Urinary bladder (tissue), 4 donors: Measurements from ENCODE around the gene HECTD4. TPM values are rescaled to one million over a fixed set of nuclear protein-coding genes. Genes with fewer than 3 reads are reported as not detected.

Experiments
- DNase-seq: peaks from one replicate; pipeline ENCODE4 v3.0.0-alpha.2; 2015; ENCODE audit errors: extremely low spot score
- H3K27ac ChIP-seq: one replicate; pipeline ENCODE4 v1.5.1; 2013; ENCODE audit warnings: low read depth, mild to moderate bottlenecking, moderate library complexity
- H3K36me3 ChIP-seq: one replicate; pipeline ENCODE4 v1.6.1; 2013; ENCODE audit warnings: mild to moderate bottlenecking, moderate library complexity; ENCODE audit not compliant: insufficient read depth
- H3K4me1 ChIP-seq: one replicate; pipeline ENCODE4 v1.6.1; 2013; ENCODE audit warnings: mild to moderate bottlenecking, moderate library complexity; ENCODE audit not compliant: insufficient read depth
- H3K4me3 ChIP-seq: one replicate; pipeline ENCODE4 v1.5.1; 2013; ENCODE audit warnings: low read depth, low read length
- WGBS: extraction: QIAGEN DNeasy Blood & Tissue Kit; methylation state at CpG from one replicate; pipeline ENCODE4 v1.1.7; 2013; 5-methylcytosine and 5-hydroxymethylcytosine counted together
- polyA plus RNA-seq: library from polyadenylated mRNA; stranded (reverse); fragments of 200-250 nt; gene quantifications from one replicate; pipeline ENCODE4 v1.2.3, GENCODE V29; 2013
- total RNA-seq: library from RNA; depleted of rRNA; stranded (reverse); fragments of >200 nt; gene quantifications from one replicate; pipeline ENCODE4 v1.2.3, GENCODE V29; 2014
- donor health status: healthy with polysubstance abuse.
- donor health status: healthy.

The HECTD4 gene
- total and polyA plus RNA-seq, 2 donors = 8.6 to 87.2 TPM

DNA sequence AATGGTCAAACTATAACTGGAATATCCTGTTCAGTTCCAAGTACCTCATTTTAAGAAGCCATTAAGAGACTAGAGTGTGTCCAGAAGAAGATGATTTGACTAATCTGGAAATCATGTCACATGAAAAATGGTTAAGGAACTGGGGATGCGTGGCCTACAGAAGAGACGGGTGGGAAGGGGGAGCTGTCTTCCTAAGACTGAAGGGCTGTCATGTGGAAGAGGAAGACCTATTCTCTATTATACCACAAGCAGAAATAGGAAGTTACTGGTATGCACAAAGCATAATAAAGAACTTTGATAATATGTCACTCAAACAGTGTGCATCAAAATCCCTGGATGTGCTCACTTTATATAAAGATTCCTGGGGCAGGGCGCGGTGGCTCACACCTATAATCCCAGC lies 50.3 kb downstream of the HECTD4 start:
- Histone ChIP-seq H3K4me1 (no peaks in the 10 kb centered on the region), H3K27ac (no peak overlapping the region), H3K36me3 (no peaks in the 10 kb centered on the region), H3K4me3 (no peak overlapping the region)
- DNase-seq = no peak
- WGBS = 91% methylated on average over 4 of the region's 4 CpGs

GRCh38 chr12:112330706-112331105 lies 51.5 kb downstream of the HECTD4 start:
- Histone ChIP-seq H3K4me3 (no peak overlapping the region), H3K4me1 (no peaks in the 10 kb centered on the region), H3K36me3 (no peaks in the 10 kb centered on the region), H3K27ac (no peak overlapping the region)
- no peak for DNase-seq
- WGBS = 65% methylated on average over 4 of the region's 4 CpGs

GRCh38 chr12:112328456-112329124 lies 53.6 kb downstream of the HECTD4 start:
- no peak for DNase-seq
- 48% methylated on average over 3 of the region's 3 CpGs for WGBS
- H3K27ac ChIP-seq = no peak overlapping the region
- no peaks in the 10 kb centered on the region for H3K4me1 ChIP-seq
- no peaks in the 10 kb centered on the region for H3K36me3 ChIP-seq
- H3K4me3 ChIP-seq = no peak overlapping the region

DNA sequence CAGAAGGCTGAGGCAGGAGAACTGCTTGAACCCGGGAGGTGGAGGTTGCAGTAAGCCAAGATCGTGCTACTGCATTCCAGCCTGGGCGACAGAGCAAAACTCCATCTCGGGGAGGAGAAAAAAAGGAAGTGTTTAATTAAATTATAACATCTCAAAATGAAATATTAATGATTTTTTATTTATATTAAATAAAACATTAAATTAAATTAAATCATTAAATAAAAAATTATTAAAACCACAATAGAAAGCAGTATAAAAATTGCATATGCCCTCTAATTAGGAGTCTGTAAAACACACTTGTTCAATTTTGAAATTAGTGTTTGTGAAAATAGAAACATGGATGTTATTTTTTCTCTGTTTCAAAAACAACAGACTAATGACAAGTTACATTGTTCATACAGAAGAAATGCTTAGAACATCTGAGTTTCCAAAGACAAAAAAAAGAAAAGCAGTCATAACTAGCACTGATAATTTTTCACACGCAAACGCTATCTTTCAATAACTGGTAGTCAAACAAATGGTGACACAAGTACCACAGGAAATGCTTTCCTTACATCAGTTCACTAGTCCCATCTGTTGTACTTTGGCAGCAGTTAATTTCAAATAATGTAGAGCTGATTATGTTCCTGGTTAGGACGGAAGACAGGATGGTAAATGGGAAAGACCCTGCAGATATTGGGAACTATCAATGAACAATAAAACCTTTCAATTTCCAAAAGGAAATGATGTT lies 54.9 kb downstream of the HECTD4 start:
- Histone ChIP-seq H3K4me3 (no peak overlapping the region), H3K4me1 (no peaks in the 10 kb centered on the region), H3K27ac (no peak overlapping the region), H3K36me3 (no peaks in the 10 kb centered on the region)
- 82% methylated on average over 7 of the region's 7 CpGs for WGBS
- DNase-seq = no peak

GRCh38 chr12:112325622-112326207 lies 56.5 kb downstream of the HECTD4 start:
- Histone ChIP-seq H3K27ac (no peak overlapping the region), H3K4me3 (no peak overlapping the region), H3K4me1 (no peaks in the 10 kb centered on the region), H3K36me3 (no peaks in the 10 kb centered on the region)
- WGBS = 90% methylated on average over 7 of the region's 7 CpGs
- no peak for DNase-seq

DNA sequence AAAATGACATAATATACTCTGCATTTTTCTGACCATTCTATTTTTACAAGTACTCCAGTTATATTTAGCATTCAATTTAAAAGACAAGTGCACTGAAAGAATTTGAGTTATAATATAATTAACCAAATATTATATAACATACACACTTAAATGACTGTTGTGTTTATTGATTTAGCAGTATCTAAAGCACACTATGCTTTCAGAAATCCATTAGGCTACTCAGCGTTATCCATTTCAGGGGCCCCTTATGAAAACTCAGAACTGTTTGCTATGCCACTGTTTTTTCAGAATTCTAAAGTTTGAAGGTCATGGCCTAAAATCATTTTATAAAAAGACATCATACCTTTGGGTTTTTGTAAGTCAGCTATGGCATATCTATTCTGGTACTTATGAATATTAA lies 57.1 kb downstream of the HECTD4 start:
- H3K27ac ChIP-seq = no peak overlapping the region
- H3K4me1 ChIP-seq = no peaks in the 10 kb centered on the region
- H3K36me3 ChIP-seq = no peaks in the 10 kb centered on the region
- DNase-seq = no peak
- no peak overlapping the region for H3K4me3 ChIP-seq
- 89% methylated on average over 1 of the region's 1 CpG for WGBS

GRCh38 chr12:112322882-112323547 lies 59.2 kb downstream of the HECTD4 start:
- H3K4me1 ChIP-seq = no peaks in the 10 kb centered on the region

GRCh38 chr12:112322441-112322840 lies 59.8 kb downstream of the HECTD4 start:
- no peak overlapping the region for H3K4me3 ChIP-seq
- 73% methylated on average over 2 of the region's 2 CpGs for WGBS
- H3K27ac ChIP-seq = no peak overlapping the region
- H3K4me1 ChIP-seq = no peaks in the 10 kb centered on the region
- no peak for DNase-seq
- no peaks in the 10 kb centered on the region for H3K36me3 ChIP-seq

More at GRCh38 chr12:112322882-112323547, 59.2 kb downstream of the HECTD4 start:
- WGBS = 81% methylated on average over 4 of the region's 4 CpGs
- Histone ChIP-seq H3K27ac (no peak overlapping the region), H3K4me3 (no peak overlapping the region), H3K36me3 (no peaks in the 10 kb centered on the region)
- no peak for DNase-seq

DNA sequence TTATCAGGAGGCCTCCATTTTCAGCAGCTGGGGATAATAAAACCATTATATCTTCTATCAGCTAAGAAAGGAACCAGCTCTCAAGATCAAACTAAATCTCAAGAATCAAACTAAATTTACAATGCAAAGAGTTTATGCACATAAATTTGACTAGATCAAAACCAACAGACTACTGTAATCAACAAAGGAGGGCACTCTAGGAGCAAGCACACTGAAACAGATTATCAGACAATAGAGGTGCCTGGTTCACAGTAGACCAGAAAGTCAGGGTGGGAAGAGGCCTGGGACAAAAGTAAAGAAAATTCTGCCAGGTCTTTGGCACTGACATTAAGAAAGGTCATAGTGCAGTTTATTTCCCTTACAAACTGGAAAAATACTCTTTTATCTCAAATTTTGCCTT lies 61.0 kb downstream of the HECTD4 start:
- Histone ChIP-seq H3K27ac (no peak overlapping the region), H3K36me3 (no peaks in the 10 kb centered on the region), H3K4me3 (no peak overlapping the region), H3K4me1 (no peaks in the 10 kb centered on the region)
- DNase-seq = no peak

- Histone ChIP-seq H3K27ac (no peak overlapping the region), H3K36me3 (no peaks in the 10 kb centered on the region), H3K4me1 (peaks cover 1% of the 10 kb centered on the region), H3K4me3 (no peak overlapping the region)
- WGBS = 94% methylated on average over 12 of the region's 12 CpGs
- no peak for DNase-seq
Observed at GRCh38 chr12:112319395-112319794, 62.8 kb downstream of the HECTD4 start.

DNA sequence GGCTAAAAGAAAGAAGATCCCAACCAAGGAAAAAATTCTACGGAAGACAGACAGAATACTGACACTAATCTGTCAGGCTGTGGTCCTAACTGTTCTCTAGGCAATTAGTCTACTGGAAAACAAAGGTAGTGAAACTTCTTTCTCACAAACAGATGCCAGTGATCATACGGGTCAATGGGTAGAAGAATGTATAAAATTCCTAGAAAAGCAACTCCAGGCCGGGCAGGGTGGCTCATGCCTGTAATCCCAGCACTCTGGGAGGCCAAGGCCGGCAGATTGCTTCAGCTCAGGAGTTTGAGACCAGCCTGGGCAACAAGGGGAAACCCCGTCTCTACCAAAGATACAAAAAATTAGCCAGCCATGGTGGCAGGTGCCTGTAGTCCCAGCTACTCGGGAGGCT lies 64.8 kb downstream of the HECTD4 start:
- Histone ChIP-seq H3K36me3 (peaks cover 2% of the 10 kb centered on the region), H3K27ac (no peak overlapping the region), H3K4me3 (no peak overlapping the region), H3K4me1 (peaks cover 1% of the 10 kb centered on the region)
- WGBS = 82% methylated on average over 6 of the region's 6 CpGs
- no peak for DNase-seq

- Histone ChIP-seq H3K4me1 (peaks cover 1% of the 10 kb centered on the region), H3K27ac (no peak overlapping the region), H3K4me3 (no peak overlapping the region), H3K36me3 (peaks cover 2% of the 10 kb centered on the region)
- WGBS = 92% methylated on average over 7 of the region's 7 CpGs
- no peak for DNase-seq
Observed at GRCh38 chr12:112314981-112315380, 67.2 kb downstream of the HECTD4 start.

DNA sequence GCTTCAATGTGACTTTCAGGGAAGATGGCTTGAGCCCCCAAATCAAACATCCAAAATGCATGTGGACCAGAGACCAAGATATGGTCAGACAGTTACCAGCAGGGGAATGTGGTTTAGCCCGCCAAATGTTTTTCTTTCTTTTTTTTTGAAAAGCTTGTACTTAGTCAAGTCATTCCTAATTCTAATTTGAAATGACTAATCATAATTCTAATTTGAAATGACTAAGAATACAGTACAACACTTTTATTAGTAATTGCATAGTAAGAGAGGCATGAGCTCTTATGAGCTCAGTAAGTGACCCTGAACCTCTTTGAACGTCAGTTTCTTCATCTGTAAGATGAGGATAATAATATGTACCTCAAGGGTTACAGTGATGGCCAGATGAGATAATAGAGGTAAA lies 72.4 kb downstream of the HECTD4 start:
- H3K27ac ChIP-seq = no peak overlapping the region

DNA sequence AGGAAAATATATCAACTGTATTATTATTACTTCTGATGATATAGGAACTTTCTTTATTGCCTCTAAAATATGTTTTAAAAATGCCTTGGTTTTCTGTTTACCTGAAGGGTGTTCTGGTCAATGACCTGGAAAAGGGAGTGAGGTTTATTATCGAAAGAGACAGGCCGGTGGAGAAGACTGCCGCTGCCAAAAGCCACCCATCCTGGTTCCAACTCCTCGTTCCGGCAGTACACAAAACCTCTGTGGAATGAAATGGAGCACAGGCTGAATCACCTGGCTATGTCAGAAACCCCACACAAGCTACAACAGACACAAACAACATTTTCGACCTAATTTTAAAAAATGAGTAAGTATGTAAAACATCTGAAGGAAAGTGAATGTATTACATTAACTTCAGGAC lies 73.6 kb downstream of the HECTD4 start:
- no peak overlapping the region for H3K27ac ChIP-seq
- H3K36me3 ChIP-seq = peaks cover 1% of the 10 kb centered on the region
- H3K4me3 ChIP-seq = no peak overlapping the region
- no peak for DNase-seq
- whole genome bisulfite sequencing = 52% methylated on average over 6 of the region's 6 CpGs
- no peaks in the 10 kb centered on the region for H3K4me1 ChIP-seq

More for the DNA sequence above, 72.4 kb downstream of the HECTD4 start:
- Histone ChIP-seq H3K4me1 (no peaks in the 10 kb centered on the region), H3K4me3 (no peak overlapping the region), H3K36me3 (peaks cover 2% of the 10 kb centered on the region)
- no peak for DNase-seq
- 79% methylated on average over 2 of the region's 2 CpGs for WGBS
